NB4 (cell line): Measurements from ENCODE around the gene CTNNA3.
A peak's percentile ranks its signal among the peaks of the same experiment; 100 is the strongest.

ENCODE experiments used
- CTCF ChIP-seq: IDR thresholded peaks from one replicate; pipeline ENCODE4 v1.5.1; 2012; ENCODE audit warnings: low read depth, low read length
- MAX ChIP-seq: IDR thresholded peaks from 2 replicates; pipeline ENCODE4 v1.6.1; 2011; ENCODE audit warnings: low read depth, low read length
- MYC ChIP-seq: IDR thresholded peaks from 2 replicates; pipeline ENCODE4 v1.6.1; 2011; ENCODE audit warnings: low read depth, low read length
- POLR2A ChIP-seq: IDR thresholded peaks from 2 replicates; pipeline ENCODE4 v1.6.1; 2011; ENCODE audit warnings: mild to moderate bottlenecking; ENCODE audit not compliant: insufficient read length; ENCODE audit errors: extremely low read depth

- TF ChIP-seq CTCF (peak; percentile 26), MAX (no peak), POLR2A (no peak), MYC (no peak)
Measured at GRCh38 chr10:66180581-66181318, 1515.2 kb downstream of the CTNNA3 start.
